Sigmoid colon (tissue), 7 donors: ENCODE data around the gene BCAS1. TPM values are rescaled to one million over a fixed set of nuclear protein-coding genes. Genes with fewer than 3 reads are reported as not detected.
A peak's percentile ranks its signal among the peaks of the same experiment; 100 is the strongest.
"Not testable (repeated sequence)": the region's sequence is repeated elsewhere in the genome, so short reads cannot be mapped to it uniquely, and the experiment has no call there.

Experiments used
- DNase-seq: peaks from one replicate; pipeline ENCODE4 v3.0.0-alpha.2; 2019
- H3K27ac ChIP-seq, 4 donors: fragments of 200-600 bp; sonication (generic); one replicate each; pipeline ENCODE4 v1.5.1; 2016 to 2019; ENCODE audit warnings: mild to moderate bottlenecking in 1 of 4
- H3K27me3 ChIP-seq, 3 donors: fragments of 200-600 bp; sonication (generic); one replicate each; pipeline ENCODE4 v1.5.1; 2019; ENCODE audit warnings: mild to moderate bottlenecking in 1 of 3
- H3K36me3 ChIP-seq, 4 donors: fragments of 200-600 bp; sonication (generic); one replicate each; pipeline ENCODE4 v1.5.1; 2016 to 2019
- H3K4me1 ChIP-seq, 4 donors: fragments of 200-600 bp; sonication (generic); one replicate each; pipeline ENCODE4 v1.5.1; 2017 to 2019
- H3K4me3 ChIP-seq, 4 donors: fragments of 200-600 bp; sonication (generic); one replicate each; pipeline ENCODE4 v1.5.1; 2017 to 2019; ENCODE audit warnings: mild to moderate bottlenecking in 2 of 4, moderate library complexity in 1 of 4
- H3K9me3 ChIP-seq, 4 donors: fragments of 200-600 bp in 3 of 4; sonication (generic) in 3 of 4; one replicate each; pipeline versions ENCODE4 v1.5.1 to v1.6.1; 2013 to 2019
- EP300 ChIP-seq, 4 donors: sonication (generic); formaldehyde crosslinking; IDR thresholded peaks; one replicate each; pipeline ENCODE4 v1.6.1; 2017; ENCODE audit warnings: antibody characterized with exemption in 4 of 4
- POLR2A ChIP-seq, 2 donors: fragments of 450-650 bp; IDR thresholded peaks; one replicate each; pipeline ENCODE4 v1.6.1; 2016; ENCODE audit warnings: antibody characterized with exemption in 2 of 2, mild to moderate bottlenecking in 2 of 2, moderate library complexity in 2 of 2
- POLR2AphosphoS5 ChIP-seq, 4 donors: sonication (generic); formaldehyde crosslinking; IDR thresholded peaks; one replicate each; pipeline ENCODE4 v1.6.1; 2017; ENCODE audit warnings: antibody characterized with exemption in 4 of 4
- WGBS, 2 donors: extraction: QIAGEN DNeasy Blood & Tissue Kit; methylation state at CpG; one replicate each; pipeline ENCODE4 v1.1.7; 2013; 5-methylcytosine and 5-hydroxymethylcytosine counted together
- intact Hi-C: fragments of 100-400 bp; cut with DNase I; formaldehyde crosslinking; loops from one replicate; pipeline ENCODE4 v1.15.1; 2023
- polyA plus RNA-seq, 3 donors: library from polyadenylated mRNA; stranded (reverse); fragments of 200-250 nt; gene quantifications; one replicate each; pipeline ENCODE4 v1.2.3, GENCODE V29; 2013
- total RNA-seq, 4 donors: library from RNA; depleted of rRNA; stranded (reverse); fragments of >200 nt; gene quantifications; one replicate each; pipeline ENCODE4 v1.1.0, GENCODE V29; 2016
- TF ChIP-seq, protein P1 (sequence below), 4 experiments: fragments of 450-650 bp in 3 of 4; fragments of 200-600 bp in 1 of 4; IDR thresholded peaks; one replicate each; pipeline ENCODE4 v1.5.1; 2016 to 2019; ENCODE audit warnings: antibody characterized with exemption in 4 of 4, mild to moderate bottlenecking in 3 of 4, moderate library complexity in 2 of 4
- donor health status: healthy with polysubstance abuse.
- donor health status: Bipolar disorder and iron deficiency.
- donor health status: healthy.

The BCAS1 gene
- total and polyA plus RNA-seq, 7 donors = 0.71 to 198 (median 35.4) TPM; not detected in 2

DNA sequence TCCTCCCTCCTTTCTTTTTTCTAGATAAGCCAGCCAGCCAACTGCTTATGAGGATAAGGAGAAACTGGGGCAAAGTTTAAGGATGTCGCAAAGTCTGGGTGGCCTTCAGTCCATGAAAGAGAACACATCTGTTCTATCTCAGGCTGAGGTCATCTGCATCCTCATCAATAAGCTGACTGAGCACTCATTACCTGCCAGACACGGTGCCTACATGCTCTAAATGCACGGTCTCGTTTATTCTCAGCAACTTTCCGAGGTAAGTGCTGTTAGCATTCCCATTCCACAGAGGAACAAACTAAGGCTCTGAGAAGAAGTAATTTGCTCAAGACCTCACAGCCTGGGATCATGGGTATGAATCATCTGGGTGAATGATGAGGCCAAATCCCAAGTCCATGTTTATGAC, 133.1 kb downstream of the BCAS1 start:
- no peak for TF ChIP-seq POLR2AphosphoS5 (IDR thresholded peaks at IDR 0.05)
- TF ChIP-seq POLR2A (IDR thresholded peaks at IDR 0.05) = no peak
- no peak for TF ChIP-seq EP300 (IDR thresholded peaks at IDR 0.05)
- TF ChIP-seq, protein P1, sequence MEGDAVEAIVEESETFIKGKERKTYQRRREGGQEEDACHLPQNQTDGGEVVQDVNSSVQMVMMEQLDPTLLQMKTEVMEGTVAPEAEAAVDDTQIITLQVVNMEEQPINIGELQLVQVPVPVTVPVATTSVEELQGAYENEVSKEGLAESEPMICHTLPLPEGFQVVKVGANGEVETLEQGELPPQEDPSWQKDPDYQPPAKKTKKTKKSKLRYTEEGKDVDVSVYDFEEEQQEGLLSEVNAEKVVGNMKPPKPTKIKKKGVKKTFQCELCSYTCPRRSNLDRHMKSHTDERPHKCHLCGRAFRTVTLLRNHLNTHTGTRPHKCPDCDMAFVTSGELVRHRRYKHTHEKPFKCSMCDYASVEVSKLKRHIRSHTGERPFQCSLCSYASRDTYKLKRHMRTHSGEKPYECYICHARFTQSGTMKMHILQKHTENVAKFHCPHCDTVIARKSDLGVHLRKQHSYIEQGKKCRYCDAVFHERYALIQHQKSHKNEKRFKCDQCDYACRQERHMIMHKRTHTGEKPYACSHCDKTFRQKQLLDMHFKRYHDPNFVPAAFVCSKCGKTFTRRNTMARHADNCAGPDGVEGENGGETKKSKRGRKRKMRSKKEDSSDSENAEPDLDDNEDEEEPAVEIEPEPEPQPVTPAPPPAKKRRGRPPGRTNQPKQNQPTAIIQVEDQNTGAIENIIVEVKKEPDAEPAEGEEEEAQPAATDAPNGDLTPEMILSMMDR (IDR thresholded peaks at IDR 0.05) = no peak
- H3K27me3 ChIP-seq = no peaks in the 10 kb centered on the region
- no peak overlapping the region for H3K27ac ChIP-seq
- DNase-seq = no peak
- no peaks in the 10 kb centered on the region for H3K9me3 ChIP-seq
- WGBS, 2 donors = 90 to 94% methylated on average over 5 of the region's 5 CpGs
- no peak overlapping the region for H3K4me3 ChIP-seq
- peaks cover 0 to 41% (median 25%) of the 10 kb centered on the region in 4 donors for H3K4me1 ChIP-seq
- H3K36me3 ChIP-seq = no peaks in the 10 kb centered on the region
- intact Hi-C loops = no loop called here

- H3K4me1 ChIP-seq = peaks cover 0 to 28% (median 19%) of the 10 kb centered on the region in 4 donors
- no peak overlapping the region for H3K4me3 ChIP-seq
- DNase-seq = no peak
- intact Hi-C loops = no loop called here
- no peaks in the 10 kb centered on the region for H3K9me3 ChIP-seq
- 65 to 76% methylated on average over 5 of the region's 5 CpGs for WGBS, 2 donors
- no peaks in the 10 kb centered on the region for H3K27me3 ChIP-seq
- TF ChIP-seq POLR2A (IDR thresholded peaks at IDR 0.05) = no peak
- TF ChIP-seq POLR2AphosphoS5 (IDR thresholded peaks at IDR 0.05) = no peak
- TF ChIP-seq EP300 (IDR thresholded peaks at IDR 0.05) = no peak
- TF ChIP-seq, protein P1 (IDR thresholded peaks at IDR 0.05) = no peak
- H3K27ac ChIP-seq = peak overlapping the region; percentile 42 to 61 (median 54)
- no peaks in the 10 kb centered on the region for H3K36me3 ChIP-seq
Observed at GRCh38 chr20:53935344-53936084, 134.9 kb downstream of the BCAS1 start.

- Histone ChIP-seq H3K4me1 (peaks cover 0 to 20% (median 12%) of the 10 kb centered on the region in 4 donors), H3K4me3 (no peak overlapping the region), H3K36me3 (no peaks in the 10 kb centered on the region), H3K27ac (peak overlapping the region; percentile 42 to 61 (median 54)), H3K27me3 (no peaks in the 10 kb centered on the region), H3K9me3 (no peaks in the 10 kb centered on the region)
- TF ChIP-seq POLR2A (IDR thresholded peaks at IDR 0.05) (no peak), POLR2AphosphoS5 (IDR thresholded peaks at IDR 0.05) (no peak), EP300 (IDR thresholded peaks at IDR 0.05) (no peak)
- TF ChIP-seq, protein P1 (IDR thresholded peaks at IDR 0.05) = no peak
- intact Hi-C loops = no loop called here
- 36 to 77% methylated on average over 6 of the region's 6 CpGs for WGBS, 2 donors
- DNase-seq = no peak
Observed at GRCh38 chr20:53934421-53935343, 135.7 kb downstream of the BCAS1 start.

DNA sequence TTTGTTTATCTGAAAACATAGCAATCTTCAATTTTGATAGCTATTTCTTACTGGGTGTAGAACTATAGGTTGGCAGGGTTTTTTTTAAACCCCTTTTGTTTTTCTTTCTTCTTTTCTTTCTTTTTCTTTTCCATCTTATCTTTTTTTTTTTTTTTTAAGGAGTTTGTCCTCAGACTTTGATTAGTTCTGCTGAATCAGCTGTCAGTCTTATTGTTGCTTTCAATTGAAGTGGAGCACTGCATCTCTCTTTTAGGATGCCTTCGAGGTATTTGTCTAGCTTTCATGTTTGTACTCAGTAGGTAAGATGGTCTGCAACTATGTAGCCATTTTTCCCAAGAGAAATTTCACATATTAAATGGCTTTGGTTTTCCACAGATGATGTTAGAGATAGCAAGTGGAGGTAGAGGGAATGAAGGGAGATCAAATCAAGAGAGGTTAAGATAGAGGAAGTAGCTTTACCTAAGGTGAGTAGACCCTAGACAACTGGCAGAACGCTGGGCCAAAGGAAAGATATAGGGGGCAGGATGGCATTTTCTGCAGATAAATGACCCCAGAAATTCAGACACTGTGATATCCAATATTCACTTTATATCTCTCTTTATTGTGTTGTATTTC, 137.1 kb downstream of the BCAS1 start:
- TF ChIP-seq POLR2AphosphoS5 (IDR thresholded peaks at IDR 0.05) (no peak), POLR2A (IDR thresholded peaks at IDR 0.05) (no peak), EP300 (IDR thresholded peaks at IDR 0.05) (no peak)
- TF ChIP-seq, protein P1 (IDR thresholded peaks at IDR 0.05) = no peak
- no peaks in the 10 kb centered on the region for H3K36me3 ChIP-seq
- no peak overlapping the region for H3K27ac ChIP-seq
- WGBS, 2 donors = 86 to 94% methylated on average over 2 of the region's 2 CpGs
- intact Hi-C loops = no loop called here
- H3K27me3 ChIP-seq = no peaks in the 10 kb centered on the region
- no peak overlapping the region for H3K4me3 ChIP-seq
- H3K4me1 ChIP-seq = peaks cover 0 to 10% (median 3%) of the 10 kb centered on the region in 4 donors
- no peak for DNase-seq
- no peaks in the 10 kb centered on the region for H3K9me3 ChIP-seq

GRCh38 chr20:53932655-53933192, 137.7 kb downstream of the BCAS1 start:
- H3K27ac ChIP-seq, H3K4me3 ChIP-seq, DNase-seq, H3K27me3 ChIP-seq, intact Hi-C loops, H3K36me3 ChIP-seq, H3K4me1 ChIP-seq, H3K9me3 ChIP-seq: not testable (repeated sequence)
- whole genome bisulfite sequencing, 2 donors = 94 to 95% methylated on average over 5 of the region's 5 CpGs
